Activated CD4-positive, alpha-beta memory T cell treated with anti-CD3 and anti-CD28 coated beads for 36 hours (primary cell): Measurements from ENCODE around the gene TRIP11. TPM values are rescaled to one million over a fixed set of nuclear protein-coding genes. Genes with fewer than 3 reads are reported as not detected.
"Not testable (repeated sequence)": the region's sequence is repeated elsewhere in the genome, so short reads cannot be mapped to it uniquely, and the experiment has no call there.

Source experiments
- CTCF ChIA-PET: fragments of 350-600 bp; sonication (Branson Sonifier 250); formaldehyde crosslinking; loops from one replicate; lab custom pipeline; 2021; ENCODE audit warnings: antibody characterized with exemption, inconsistent platforms; lab: Charles Lee
- POLR2A ChIA-PET: fragments of 350-600 bp; sonication (Branson Sonifier 250); formaldehyde crosslinking; loops from one replicate; lab custom pipeline; 2021; ENCODE audit warnings: antibody characterized with exemption; lab: Charles Lee
- DNase-seq: peaks from one replicate; pipeline ENCODE4 v3.0.0-alpha.2; 2020
- H3K27ac Mint-ChIP-seq: one replicate; pipeline ENCODE4 v1.8.0; 2021; ENCODE audit warnings: mixed read lengths
- H3K27me3 Mint-ChIP-seq: one replicate; pipeline ENCODE4 v1.8.0; 2021; ENCODE audit warnings: mixed read lengths
- H3K36me3 Mint-ChIP-seq: one replicate; pipeline ENCODE4 v1.8.0; 2021; ENCODE audit warnings: mixed read lengths
- H3K4me1 Mint-ChIP-seq: one replicate; pipeline ENCODE4 v1.8.0; 2021; ENCODE audit warnings: low read depth, mixed read lengths
- H3K4me3 Mint-ChIP-seq: one replicate; pipeline ENCODE4 v1.8.0; 2021; ENCODE audit warnings: mild to moderate bottlenecking, mixed read lengths
- H3K9me3 Mint-ChIP-seq: one replicate; pipeline ENCODE4 v1.8.0; 2021; ENCODE audit warnings: mixed read lengths
- intact Hi-C: fragments of 100-400 bp; cut with micrococcal nuclease; formaldehyde crosslinking; loops from one replicate; pipeline ENCODE4 v1.15.1; 2023
- total RNA-seq, 2 experiments: library from RNA; stranded (reverse); gene quantifications; one replicate each; pipeline ENCODE4 v1.2.3, GENCODE V29; 2021

The TRIP11 gene
- total RNA-seq: 10 to 100 TPM; 35.9 to 37.0 TPM

DNA sequence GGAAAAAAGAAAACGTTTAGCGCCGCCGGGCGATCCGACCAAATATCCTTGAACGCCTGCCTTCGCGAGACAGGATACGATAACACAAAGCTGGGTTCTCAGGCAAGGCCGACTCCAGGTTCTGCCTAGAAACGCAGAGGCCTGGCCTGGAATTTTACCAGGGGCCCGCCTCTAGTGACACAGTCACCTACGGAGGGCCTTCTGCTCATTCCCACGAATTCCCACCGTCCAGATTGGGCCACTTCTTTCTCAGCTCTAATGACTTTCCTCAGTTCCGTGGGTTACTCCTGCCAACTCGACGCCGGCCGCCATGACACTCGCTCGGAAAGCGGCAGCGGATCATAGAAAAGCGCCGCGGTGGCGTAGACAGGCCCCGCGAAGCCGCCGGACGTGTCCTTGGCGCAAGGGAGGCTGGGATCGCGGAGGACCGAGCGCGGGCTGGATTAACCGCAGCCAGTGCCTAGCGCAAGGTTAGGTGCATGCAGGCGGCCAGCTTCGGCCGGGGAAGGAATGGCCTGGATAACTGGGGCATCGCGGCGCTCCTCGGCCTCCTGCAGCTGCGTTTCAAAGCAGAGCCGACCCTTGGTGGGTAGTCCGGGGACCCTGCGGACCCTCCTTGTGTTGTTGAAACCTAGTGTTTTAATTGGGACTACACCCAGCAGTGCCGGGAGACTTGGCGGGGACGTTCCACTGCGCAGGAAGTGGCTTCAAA, at the start of gene TRIP11:
TSS of gene TRIP11 (minus strand) at position 341 of the 712 bp plus-strand sequence. CDS start 374 bp downstream, outside the sequence.
- ChIA-PET CTCF (interaction anchor here (0.8 to 2.2 kb wide), 9 partner anchors 16 to 167 kb away, joined by 3 to 13 read pairs (median 4); partner anchors contain the start of genes ATXN3 and CPSF2), POLR2A (interaction anchor here (0.6 to 2.5 kb wide), 14 partner anchors 22 to 531 kb away, joined by 3 to 17 read pairs (median 4); partner anchors contain the start of genes ATXN3, CPSF2 and NDUFB1)
- Mint-ChIP-seq H3K4me3 (peak within 1 kb of the TSS; percentile 90), H3K27me3 (no peaks in the 10 kb centered on the region), H3K9me3 (no peaks in the 10 kb centered on the region), H3K4me1 (peaks cover 31% of the 10 kb centered on the region), H3K27ac (peak within 1 kb of the TSS; percentile 93), H3K36me3 (peaks cover 7% of the 10 kb centered on the region)
- DNase-seq: peak; percentile 97
- intact Hi-C loops: loop anchor here (1.0 kb wide), 3 partner anchors 66 to 530 kb away; partner anchors contain the start of genes ATXN3, CPSF2, NDUFB1 and PPP4R3A

DNA sequence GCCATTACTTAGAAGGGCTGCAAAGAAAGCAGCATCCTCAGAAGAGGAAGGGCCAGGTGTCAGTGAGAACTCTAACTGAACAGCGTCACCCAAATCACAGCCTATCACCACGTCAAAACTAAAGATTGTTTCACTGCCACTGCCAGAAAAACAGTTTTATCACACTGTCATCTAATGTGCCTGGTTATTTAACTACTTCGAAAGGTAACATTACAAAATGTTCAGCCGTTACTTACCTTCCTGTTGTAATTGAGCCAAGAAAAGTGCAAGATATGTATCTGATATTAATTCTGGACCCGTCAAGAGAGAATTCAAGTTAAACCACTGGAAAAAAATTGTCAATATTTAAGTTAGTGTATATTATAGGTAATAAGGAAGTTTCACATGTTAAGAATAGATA, 48.6 kb upstream of the TRIP11 start:
- Mint-ChIP-seq H3K4me3 (no peak overlapping the region), H3K4me1 (no peaks in the 10 kb centered on the region), H3K36me3 (peaks cover 26% of the 10 kb centered on the region), H3K9me3 (no peaks in the 10 kb centered on the region), H3K27me3 (no peaks in the 10 kb centered on the region), H3K27ac (no peak overlapping the region)
- no peak for DNase-seq
- ChIA-PET CTCF (interaction anchor here (1.0 to 2.8 kb wide), 2 partner anchors 18 to 91 kb away, joined by 3 to 10 read pairs; partner anchors contain the start of gene ATXN3), POLR2A (no interaction called here)
- intact Hi-C loops: no loop called here

- ChIA-PET CTCF (no interaction called here), POLR2A (no interaction called here)
- no peak for DNase-seq
- intact Hi-C loops: no loop called here
- H3K4me1 Mint-ChIP-seq: no peaks in the 10 kb centered on the region
- peaks cover 7% of the 10 kb centered on the region for H3K36me3 Mint-ChIP-seq
- no peaks in the 10 kb centered on the region for H3K27me3 Mint-ChIP-seq
- no peak overlapping the region for H3K27ac Mint-ChIP-seq
- no peak overlapping the region for H3K4me3 Mint-ChIP-seq
- H3K9me3 Mint-ChIP-seq: no peaks in the 10 kb centered on the region
Observed at GRCh38 chr14:92074555-92074954, 34.7 kb upstream of the TRIP11 start.

DNA sequence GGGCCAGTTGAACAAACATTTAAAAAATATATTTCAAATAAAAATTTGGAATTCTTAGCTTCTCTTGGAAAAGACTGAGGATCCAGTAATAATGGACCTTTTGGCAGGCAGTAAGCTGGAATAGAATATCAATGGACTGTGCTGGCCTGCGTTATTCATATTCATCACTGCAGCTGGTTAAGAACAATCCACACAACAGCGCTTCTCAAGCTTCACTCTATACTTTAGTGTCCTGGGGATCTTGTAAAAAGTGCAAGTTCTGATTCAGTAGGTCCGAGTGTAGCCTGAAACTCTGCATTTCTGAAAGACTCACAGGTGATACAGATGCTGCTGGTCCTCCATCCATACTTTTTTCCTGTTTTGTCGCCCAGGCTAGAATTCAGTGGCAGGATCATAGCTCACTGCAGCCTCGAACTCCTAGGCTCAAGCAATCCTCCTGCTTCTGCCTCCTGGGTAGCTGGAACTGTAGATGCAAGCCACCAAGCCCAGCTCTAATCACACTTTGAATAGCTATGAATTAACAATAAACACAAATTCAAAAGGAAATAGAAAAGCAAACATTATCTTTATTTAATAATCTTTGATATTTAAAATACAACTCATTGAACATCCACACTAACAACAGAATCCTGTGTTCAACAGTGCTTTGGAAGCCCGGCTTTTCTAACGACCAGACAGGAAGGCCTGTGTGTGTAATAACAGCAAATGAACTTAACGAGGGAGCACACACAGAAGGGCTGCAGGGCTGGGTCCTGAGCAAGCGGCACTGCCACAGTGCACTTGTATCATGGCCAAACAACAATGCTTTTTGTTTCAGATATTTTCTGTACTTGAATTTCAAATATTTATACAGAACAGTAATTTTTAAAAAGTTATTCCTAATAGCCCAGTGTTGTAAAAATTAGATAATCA, 18.4 kb upstream of the TRIP11 start:
- no peak overlapping the region for H3K27ac Mint-ChIP-seq
- no peaks in the 10 kb centered on the region for H3K36me3 Mint-ChIP-seq
- no peak for DNase-seq
- ChIA-PET CTCF (no interaction called here), POLR2A (no interaction called here)
- intact Hi-C loops: no loop called here
- no peak overlapping the region for H3K4me3 Mint-ChIP-seq
- no peaks in the 10 kb centered on the region for H3K4me1 Mint-ChIP-seq
- no peaks in the 10 kb centered on the region for H3K9me3 Mint-ChIP-seq
- H3K27me3 Mint-ChIP-seq: no peaks in the 10 kb centered on the region

GRCh38 chr14:92049781-92050180, 9.9 kb upstream of the TRIP11 start:
- ChIA-PET CTCF (no interaction called here), POLR2A (no interaction called here)

DNA sequence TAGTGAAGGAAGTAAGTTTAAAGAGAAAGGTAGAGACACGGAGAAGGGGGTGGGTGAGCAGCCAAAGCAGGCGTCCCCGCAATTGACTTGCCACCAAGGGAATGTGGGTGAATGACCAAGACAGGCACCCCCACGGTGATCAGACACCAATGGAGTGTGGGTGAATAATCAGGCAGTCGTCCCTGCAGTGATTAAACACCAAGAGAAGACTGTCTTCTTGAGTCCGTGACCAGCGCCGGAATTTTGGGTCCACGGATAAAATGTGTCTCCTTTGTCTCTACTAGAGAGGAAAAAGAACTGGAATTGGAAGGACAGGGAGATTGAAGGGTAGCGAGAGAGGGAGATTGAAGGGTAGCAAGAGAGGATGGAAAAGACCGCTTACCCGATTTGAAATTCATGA, 9.4 kb upstream of the TRIP11 start:
- H3K4me3 Mint-ChIP-seq, DNase-seq, H3K4me1 Mint-ChIP-seq, intact Hi-C loops, H3K27me3 Mint-ChIP-seq, H3K27ac Mint-ChIP-seq, CTCF ChIA-PET, POLR2A ChIA-PET: not testable (repeated sequence)
- peaks cover 10% of the 10 kb centered on the region for H3K9me3 Mint-ChIP-seq
- peaks cover 15% of the 10 kb centered on the region for H3K36me3 Mint-ChIP-seq

More at GRCh38 chr14:92049781-92050180, 9.9 kb upstream of the TRIP11 start:
- Mint-ChIP-seq H3K4me1 (no peaks in the 10 kb centered on the region), H3K4me3 (no peak overlapping the region), H3K27me3 (no peaks in the 10 kb centered on the region), H3K27ac (no peak overlapping the region), H3K36me3 (peaks cover 15% of the 10 kb centered on the region), H3K9me3 (peaks cover 10% of the 10 kb centered on the region)
- intact Hi-C loops: no loop called here
- no peak for DNase-seq

DNA sequence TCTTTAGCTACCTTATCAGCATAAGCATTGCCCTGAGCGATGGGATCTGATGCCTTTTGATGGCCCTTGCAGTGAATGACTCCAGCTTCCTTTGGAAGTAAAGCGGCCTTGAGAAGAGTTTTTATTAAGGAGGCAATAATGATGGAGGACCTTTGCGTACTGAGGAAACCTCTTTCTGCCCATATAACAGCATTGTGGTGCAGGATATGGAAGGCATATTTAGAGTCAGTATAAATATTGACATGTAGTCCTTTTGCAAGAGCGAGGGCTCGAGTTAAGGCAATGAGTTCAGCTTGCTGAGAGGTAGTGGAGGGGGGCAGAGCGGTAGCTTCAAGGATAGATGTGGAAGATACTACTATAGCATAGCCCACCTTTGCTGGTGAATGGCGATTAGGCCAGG, 6.0 kb upstream of the TRIP11 start:
- H3K4me3 Mint-ChIP-seq, H3K27me3 Mint-ChIP-seq, H3K27ac Mint-ChIP-seq, H3K4me1 Mint-ChIP-seq, POLR2A ChIA-PET, intact Hi-C loops, CTCF ChIA-PET, DNase-seq: not testable (repeated sequence)
- H3K36me3 Mint-ChIP-seq: peaks cover 15% of the 10 kb centered on the region
- peaks cover 10% of the 10 kb centered on the region for H3K9me3 Mint-ChIP-seq

- intact Hi-C loops, H3K9me3 Mint-ChIP-seq, DNase-seq, H3K27ac Mint-ChIP-seq, H3K36me3 Mint-ChIP-seq, H3K27me3 Mint-ChIP-seq, H3K4me3 Mint-ChIP-seq: not testable (repeated sequence)
- peaks cover 22% of the 10 kb centered on the region for H3K4me1 Mint-ChIP-seq
- CTCF ChIA-PET: interaction anchor here (2.2 kb wide), 1 partner anchor 65 kb away, joined by 13 read pairs; the partner anchor contains the start of gene ATXN3
- POLR2A ChIA-PET: interaction anchor here (2.5 kb wide), 1 partner anchor 80 kb away, joined by 17 read pairs; the partner anchor contains the start of genes CPSF2 and NDUFB1
Observed at GRCh38 chr14:92041766-92042165, 1.9 kb upstream of the TRIP11 start.

DNA sequence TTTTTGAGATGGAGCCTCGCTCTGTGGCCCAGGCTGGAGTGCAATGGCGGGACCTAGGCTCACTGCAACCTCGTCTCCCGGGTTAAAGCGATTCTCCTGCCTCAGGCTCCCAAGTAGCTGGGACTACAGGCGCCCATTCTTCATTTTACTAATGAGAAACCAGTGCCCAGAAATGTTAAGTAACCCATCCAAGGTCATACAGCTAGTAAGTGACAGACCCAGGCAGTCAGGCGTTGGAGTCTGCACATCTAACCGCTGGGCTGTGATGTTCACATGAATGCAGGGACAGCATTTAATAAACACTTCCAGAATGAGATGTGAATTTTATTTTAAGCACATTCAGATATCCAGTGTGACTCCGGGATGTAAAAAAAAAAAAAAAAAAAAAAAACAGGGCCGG, 1.3 kb upstream of the TRIP11 start:
- intact Hi-C loops: no loop called here
- ChIA-PET POLR2A (interaction anchor here (1.2 to 2.5 kb wide), 5 partner anchors 65 to 532 kb away, joined by 4 to 17 read pairs (median 9); partner anchors contain the start of genes ATXN3, CPSF2 and NDUFB1), CTCF (interaction anchor here (0.9 to 2.2 kb wide), 5 partner anchors 15 to 66 kb away, joined by 3 to 13 read pairs (median 3); partner anchors contain the start of gene ATXN3)
- Mint-ChIP-seq H3K4me3 (peak overlapping the region; percentile 9), H3K27me3 (no peaks in the 10 kb centered on the region), H3K27ac (peak overlapping the region; percentile 93), H3K4me1 (peaks cover 26% of the 10 kb centered on the region), H3K9me3 (no peaks in the 10 kb centered on the region), H3K36me3 (peaks cover 7% of the 10 kb centered on the region)
- no peak for DNase-seq

DNA sequence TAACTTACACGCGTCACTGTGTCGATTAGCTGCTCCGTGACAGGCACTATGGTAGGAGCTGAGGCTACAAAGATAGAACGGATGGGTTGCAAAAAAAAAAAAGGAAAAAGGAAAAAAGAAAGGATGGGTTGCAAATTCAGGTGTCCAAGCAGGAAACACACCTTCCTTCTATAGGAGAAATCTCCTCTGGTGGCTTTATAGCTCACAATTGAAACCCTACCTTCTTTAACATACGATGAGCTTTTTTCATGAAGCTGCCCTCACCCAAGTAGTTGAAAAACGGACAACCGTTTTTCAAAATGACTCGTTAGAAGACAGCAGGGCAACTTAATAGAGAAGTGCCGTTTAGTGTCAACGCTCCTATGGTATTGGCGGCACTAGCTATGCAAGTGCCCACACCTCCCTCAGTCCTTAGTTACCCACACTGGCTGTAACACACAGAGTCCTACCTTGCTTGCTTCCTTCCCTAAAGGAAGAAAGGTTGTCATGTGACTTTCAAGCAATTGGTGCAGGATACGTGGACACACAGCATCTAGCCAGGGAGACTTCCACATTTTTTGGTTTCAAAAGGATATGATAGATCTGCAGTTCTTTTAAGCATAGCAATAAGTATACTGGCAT, 682 bp upstream of the TRIP11 start:
- peak; percentile 31 for DNase-seq
- no peaks in the 10 kb centered on the region for H3K27me3 Mint-ChIP-seq
- intact Hi-C loops: loop anchor here (1.0 kb wide), 3 partner anchors 66 to 530 kb away; partner anchors contain the start of genes ATXN3, CPSF2, NDUFB1 and PPP4R3A
- peaks cover 31% of the 10 kb centered on the region for H3K4me1 Mint-ChIP-seq
- H3K4me3 Mint-ChIP-seq: peak overlapping the region; percentile 90
- H3K36me3 Mint-ChIP-seq: peaks cover 7% of the 10 kb centered on the region
- ChIA-PET POLR2A (interaction anchor here (0.6 to 2.5 kb wide), 14 partner anchors 22 to 532 kb away, joined by 3 to 17 read pairs (median 4); partner anchors contain the start of genes ATXN3, CPSF2 and NDUFB1), CTCF (interaction anchor here (0.8 to 2.2 kb wide), 8 partner anchors 15 to 168 kb away, joined by 3 to 13 read pairs (median 4); partner anchors contain the start of genes ATXN3 and CPSF2)
- no peaks in the 10 kb centered on the region for H3K9me3 Mint-ChIP-seq
- peak overlapping the region; percentile 93 for H3K27ac Mint-ChIP-seq
